Activated CD4-positive, alpha-beta memory T cell treated with anti-CD3 and anti-CD28 coated beads for 36 hours (primary cell): ENCODE measurements around the gene FOXP1. TPM values are rescaled to one million over a fixed set of nuclear protein-coding genes. Genes with fewer than 3 reads are reported as not detected.
A peak's percentile ranks its signal among the peaks of the same experiment; 100 is the strongest.

ENCODE experiments used
- CTCF ChIA-PET: fragments of 350-600 bp; sonication (Branson Sonifier 250); formaldehyde crosslinking; loops from one replicate; lab custom pipeline; 2021; ENCODE audit warnings: antibody characterized with exemption, inconsistent platforms; lab: Charles Lee
- POLR2A ChIA-PET: fragments of 350-600 bp; sonication (Branson Sonifier 250); formaldehyde crosslinking; loops from one replicate; lab custom pipeline; 2021; ENCODE audit warnings: antibody characterized with exemption; lab: Charles Lee
- DNase-seq: peaks from one replicate; pipeline ENCODE4 v3.0.0-alpha.2; 2020
- H3K27ac Mint-ChIP-seq: one replicate; pipeline ENCODE4 v1.8.0; 2021; ENCODE audit warnings: mixed read lengths
- H3K27me3 Mint-ChIP-seq: one replicate; pipeline ENCODE4 v1.8.0; 2021; ENCODE audit warnings: mixed read lengths
- H3K36me3 Mint-ChIP-seq: one replicate; pipeline ENCODE4 v1.8.0; 2021; ENCODE audit warnings: mixed read lengths
- H3K4me1 Mint-ChIP-seq: one replicate; pipeline ENCODE4 v1.8.0; 2021; ENCODE audit warnings: low read depth, mixed read lengths
- H3K4me3 Mint-ChIP-seq: one replicate; pipeline ENCODE4 v1.8.0; 2021; ENCODE audit warnings: mild to moderate bottlenecking, mixed read lengths
- H3K9me3 Mint-ChIP-seq: one replicate; pipeline ENCODE4 v1.8.0; 2021; ENCODE audit warnings: mixed read lengths
- intact Hi-C: fragments of 100-400 bp; cut with micrococcal nuclease; formaldehyde crosslinking; loops from one replicate; pipeline ENCODE4 v1.15.1; 2023
- total RNA-seq, 2 experiments: library from RNA; stranded (reverse); gene quantifications; one replicate each; pipeline ENCODE4 v1.2.3, GENCODE V29; 2021

Gene FOXP1
- total RNA-seq, 2 experiments from 2014 or later = 94.4 to 102 TPM

- intact Hi-C loops = no loop called here
- peaks cover 7% of the 10 kb centered on the region for H3K36me3 Mint-ChIP-seq
- no peaks in the 10 kb centered on the region for H3K27me3 Mint-ChIP-seq
- CTCF ChIA-PET = no interaction called here
- POLR2A ChIA-PET = no interaction called here
- H3K4me1 Mint-ChIP-seq = peaks cover 38% of the 10 kb centered on the region
- H3K9me3 Mint-ChIP-seq = no peaks in the 10 kb centered on the region
- no peak for DNase-seq
- H3K4me3 Mint-ChIP-seq = no peak overlapping the region
- no peak overlapping the region for H3K27ac Mint-ChIP-seq
Observed at GRCh38 chr3:71285086-71285485, 298.4 kb downstream of the FOXP1 start.

GRCh38 chr3:71282976-71283375 is 300.6 kb downstream of the FOXP1 start:
- Mint-ChIP-seq H3K27me3 (no peaks in the 10 kb centered on the region), H3K27ac (no peak overlapping the region), H3K4me3 (no peak overlapping the region), H3K9me3 (no peaks in the 10 kb centered on the region), H3K4me1 (peaks cover 21% of the 10 kb centered on the region), H3K36me3 (peaks cover 3% of the 10 kb centered on the region)
- no peak for DNase-seq
- intact Hi-C loops = no loop called here
- ChIA-PET POLR2A (no interaction called here), CTCF (no interaction called here)

DNA sequence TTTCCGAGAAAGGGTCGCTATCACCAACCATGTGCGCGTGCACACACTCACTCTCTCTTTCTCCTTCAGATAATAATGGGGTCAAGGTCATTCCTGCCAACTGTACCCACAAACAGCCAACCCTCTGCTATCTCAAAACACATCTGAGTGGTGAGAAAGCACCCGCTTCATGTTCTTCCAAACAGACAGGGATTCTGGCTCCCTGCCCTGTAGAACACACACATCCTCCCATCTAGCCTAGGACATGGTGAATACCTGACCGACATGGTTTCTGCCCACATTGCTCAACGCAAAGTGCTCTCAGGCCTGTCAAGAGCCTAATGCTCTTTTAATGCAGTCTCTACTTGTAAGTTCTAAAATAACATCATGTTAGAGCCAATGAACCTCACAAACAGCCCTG is 302.2 kb downstream of the FOXP1 start:
- H3K9me3 Mint-ChIP-seq = no peaks in the 10 kb centered on the region
- DNase-seq = no peak
- H3K4me1 Mint-ChIP-seq = peaks cover 23% of the 10 kb centered on the region
- peaks cover 6% of the 10 kb centered on the region for H3K36me3 Mint-ChIP-seq
- H3K4me3 Mint-ChIP-seq = no peak overlapping the region
- no peaks in the 10 kb centered on the region for H3K27me3 Mint-ChIP-seq
- H3K27ac Mint-ChIP-seq = no peak overlapping the region
- POLR2A ChIA-PET = no interaction called here
- CTCF ChIA-PET = no interaction called here
- intact Hi-C loops = no loop called here

DNA sequence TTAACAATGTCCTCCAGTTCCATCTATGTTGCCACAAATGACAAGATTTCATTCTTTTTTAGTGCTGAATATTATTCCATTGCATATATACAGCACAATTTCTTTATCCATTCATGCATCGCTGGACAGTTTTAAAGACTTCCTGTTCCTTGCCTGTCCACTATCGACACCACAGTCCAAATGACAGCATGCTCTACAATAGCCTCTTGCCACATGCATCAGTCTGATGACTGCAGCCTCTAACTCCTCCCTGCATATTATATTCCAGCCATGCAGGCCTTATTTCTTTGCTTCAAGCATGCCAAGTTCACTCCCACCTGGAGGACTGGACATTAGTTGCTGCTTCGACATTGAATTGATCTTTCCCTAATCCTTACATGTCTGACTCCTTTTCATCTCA is 306.2 kb downstream of the FOXP1 start:
- H3K4me3 Mint-ChIP-seq = no peak overlapping the region

DNA sequence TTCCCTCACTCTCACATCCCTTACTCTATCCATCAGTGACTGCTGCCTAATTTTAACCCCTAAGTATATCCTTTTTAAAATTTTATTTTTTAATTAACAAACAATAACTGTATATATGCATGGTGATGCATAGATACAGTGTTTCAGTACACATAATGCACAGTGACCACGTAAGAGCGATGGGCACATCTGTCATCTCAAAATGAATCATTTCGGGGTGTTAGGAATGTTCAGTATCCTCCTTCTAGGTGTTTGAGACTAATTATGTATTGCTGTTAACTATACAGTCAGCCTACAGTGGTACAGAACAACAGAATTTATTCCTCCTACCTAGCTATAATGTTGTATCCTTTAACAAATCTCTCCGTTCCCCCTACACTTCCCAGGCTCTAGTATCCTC is 307.0 kb downstream of the FOXP1 start:
- Mint-ChIP-seq H3K4me3 (no peak overlapping the region), H3K27ac (no peak overlapping the region), H3K4me1 (peaks cover 16% of the 10 kb centered on the region), H3K9me3 (no peaks in the 10 kb centered on the region), H3K27me3 (no peaks in the 10 kb centered on the region), H3K36me3 (peaks cover 8% of the 10 kb centered on the region)
- ChIA-PET CTCF (no interaction called here), POLR2A (no interaction called here)
- intact Hi-C loops = no loop called here
- DNase-seq = no peak

More for the DNA sequence above, 306.2 kb downstream of the FOXP1 start:
- Mint-ChIP-seq H3K27me3 (no peaks in the 10 kb centered on the region), H3K36me3 (peaks cover 6% of the 10 kb centered on the region), H3K4me1 (peaks cover 16% of the 10 kb centered on the region), H3K27ac (no peak overlapping the region), H3K9me3 (no peaks in the 10 kb centered on the region)
- CTCF ChIA-PET = no interaction called here
- POLR2A ChIA-PET = no interaction called here
- DNase-seq = no peak
- intact Hi-C loops = no loop called here

GRCh38 chr3:71273453-71273852 is 310.1 kb downstream of the FOXP1 start:
- intact Hi-C loops = no loop called here
- ChIA-PET POLR2A (no interaction called here), CTCF (no interaction called here)
- Mint-ChIP-seq H3K27me3 (no peaks in the 10 kb centered on the region), H3K4me1 (peaks cover 20% of the 10 kb centered on the region), H3K27ac (no peak overlapping the region), H3K36me3 (peaks cover 5% of the 10 kb centered on the region), H3K4me3 (no peak overlapping the region), H3K9me3 (no peaks in the 10 kb centered on the region)
- no peak for DNase-seq

DNA sequence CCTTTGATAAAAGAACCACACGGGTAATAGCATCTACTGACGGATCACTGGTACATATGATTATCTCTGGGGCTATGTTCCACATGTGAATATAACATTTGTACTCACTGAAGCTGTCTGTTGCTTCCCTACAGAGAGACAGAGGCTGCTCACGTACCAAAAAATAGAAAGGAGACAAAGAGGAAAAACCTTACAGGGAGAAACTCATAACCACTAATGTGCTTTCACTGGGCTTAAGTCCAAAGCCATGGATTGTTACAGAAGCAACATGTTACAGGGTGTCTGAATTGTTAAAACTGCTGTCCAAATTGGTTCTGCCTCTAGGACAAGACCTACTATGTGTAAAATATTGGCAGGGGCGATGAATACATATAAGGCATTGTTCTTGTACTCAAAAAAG is 311.9 kb downstream of the FOXP1 start:
- no peaks in the 10 kb centered on the region for H3K27me3 Mint-ChIP-seq
- POLR2A ChIA-PET = no interaction called here
- no peak overlapping the region for H3K27ac Mint-ChIP-seq
- DNase-seq = no peak
- intact Hi-C loops = no loop called here
- no peaks in the 10 kb centered on the region for H3K9me3 Mint-ChIP-seq
- H3K4me3 Mint-ChIP-seq = no peak overlapping the region
- peaks cover 4% of the 10 kb centered on the region for H3K36me3 Mint-ChIP-seq
- CTCF ChIA-PET = no interaction called here
- H3K4me1 Mint-ChIP-seq = peaks cover 19% of the 10 kb centered on the region

- H3K9me3 Mint-ChIP-seq = no peaks in the 10 kb centered on the region
- peaks cover 27% of the 10 kb centered on the region for H3K4me1 Mint-ChIP-seq
- no peak overlapping the region for H3K4me3 Mint-ChIP-seq
- H3K27me3 Mint-ChIP-seq = no peaks in the 10 kb centered on the region
- no peak for DNase-seq
- H3K27ac Mint-ChIP-seq = no peak overlapping the region
- H3K36me3 Mint-ChIP-seq = peaks cover 9% of the 10 kb centered on the region
- intact Hi-C loops = no loop called here
- ChIA-PET POLR2A (no interaction called here), CTCF (no interaction called here)
Observed at GRCh38 chr3:71269906-71270305, 313.6 kb downstream of the FOXP1 start.

DNA sequence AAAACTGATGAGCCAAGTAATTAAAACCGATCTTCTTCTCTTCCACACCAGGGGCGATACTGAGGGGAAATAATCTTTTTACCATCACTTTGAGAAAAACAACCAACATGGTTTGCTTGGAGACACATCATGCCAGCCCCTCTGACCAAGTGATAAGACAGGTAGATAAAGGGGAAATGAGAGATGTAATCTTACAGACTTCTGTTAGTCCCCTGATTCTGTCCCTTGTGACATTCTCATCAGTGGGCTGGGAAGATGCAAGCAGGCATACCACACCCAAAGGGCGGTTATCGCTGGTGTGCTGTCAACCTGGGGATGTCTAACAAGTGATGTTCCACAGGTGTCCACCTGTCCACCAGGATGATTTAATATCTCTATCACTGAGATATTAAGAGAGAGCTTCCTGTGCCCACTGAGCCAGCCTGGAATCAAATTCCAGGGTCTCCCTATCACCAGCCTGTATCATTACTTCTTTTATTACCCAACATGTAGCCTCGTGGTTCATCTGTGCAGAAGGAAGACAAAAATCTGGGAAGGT is 315.0 kb downstream of the FOXP1 start:
- Mint-ChIP-seq H3K36me3 (peaks cover 9% of the 10 kb centered on the region), H3K27me3 (no peaks in the 10 kb centered on the region), H3K27ac (no peak overlapping the region), H3K9me3 (no peaks in the 10 kb centered on the region), H3K4me1 (peaks cover 36% of the 10 kb centered on the region), H3K4me3 (no peak overlapping the region)
- ChIA-PET POLR2A (no interaction called here), CTCF (no interaction called here)
- intact Hi-C loops = no loop called here
- DNase-seq = no peak

DNA sequence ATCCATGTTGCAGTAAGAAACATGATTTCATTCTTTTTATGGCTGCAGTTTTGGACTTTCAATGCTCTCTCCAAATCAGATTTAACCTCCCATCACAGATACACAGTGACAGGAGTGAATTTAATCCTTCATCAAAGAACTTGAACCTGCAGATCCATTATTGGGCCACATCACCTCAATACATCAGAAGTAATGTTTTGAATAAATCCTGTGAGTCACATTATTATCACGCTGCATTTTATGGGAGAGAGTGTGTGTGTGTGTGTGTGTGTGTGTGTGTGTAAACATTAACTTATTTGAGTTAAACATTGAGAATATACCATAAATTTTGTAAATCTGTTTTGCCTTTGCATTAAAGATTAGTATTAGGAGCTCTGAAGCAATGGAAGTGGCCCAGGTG is 316.7 kb downstream of the FOXP1 start:
- Mint-ChIP-seq H3K27me3 (no peaks in the 10 kb centered on the region), H3K36me3 (peaks cover 14% of the 10 kb centered on the region), H3K9me3 (no peaks in the 10 kb centered on the region), H3K4me1 (peaks cover 44% of the 10 kb centered on the region), H3K4me3 (no peak overlapping the region), H3K27ac (no peak overlapping the region)
- POLR2A ChIA-PET = no interaction called here
- intact Hi-C loops = no loop called here
- CTCF ChIA-PET = no interaction called here
- no peak for DNase-seq

GRCh38 chr3:71265365-71265915 is 318.1 kb downstream of the FOXP1 start:
- DNase-seq = peak; percentile 20
- no peak overlapping the region for H3K4me3 Mint-ChIP-seq
- intact Hi-C loops = loop anchor here (2.0 kb wide), 1 partner anchor 39 kb away; no protein-coding TSS in a partner anchor
- H3K4me1 Mint-ChIP-seq = peaks cover 47% of the 10 kb centered on the region
- peaks cover 15% of the 10 kb centered on the region for H3K36me3 Mint-ChIP-seq
- H3K27me3 Mint-ChIP-seq = no peaks in the 10 kb centered on the region
- H3K27ac Mint-ChIP-seq = peak overlapping the region; percentile 14
- ChIA-PET POLR2A (no interaction called here), CTCF (no interaction called here)
- no peaks in the 10 kb centered on the region for H3K9me3 Mint-ChIP-seq

- peak overlapping the region; percentile 14 for H3K27ac Mint-ChIP-seq
- POLR2A ChIA-PET = no interaction called here
- H3K4me3 Mint-ChIP-seq = no peak overlapping the region
- H3K27me3 Mint-ChIP-seq = no peaks in the 10 kb centered on the region
- DNase-seq = no peak
- intact Hi-C loops = loop anchor here (2.0 to 5.0 kb wide), 2 partner anchors 32 to 38 kb away; no protein-coding TSS in a partner anchor
- CTCF ChIA-PET = no interaction called here
- peaks cover 47% of the 10 kb centered on the region for H3K4me1 Mint-ChIP-seq
- H3K36me3 Mint-ChIP-seq = peaks cover 15% of the 10 kb centered on the region
- H3K9me3 Mint-ChIP-seq = no peaks in the 10 kb centered on the region
Observed at GRCh38 chr3:71264840-71265239, 318.7 kb downstream of the FOXP1 start.
